Glomerular visceral epithelial cell (primary cell): ENCODE measurements around the gene SLC39A5.

Experiments used
- DNase-seq: peaks from one replicate; pipeline ENCODE4 v3.0.0-alpha.2; 2016; ENCODE audit errors: extremely low spot score

The SLC39A5 gene

DNA sequence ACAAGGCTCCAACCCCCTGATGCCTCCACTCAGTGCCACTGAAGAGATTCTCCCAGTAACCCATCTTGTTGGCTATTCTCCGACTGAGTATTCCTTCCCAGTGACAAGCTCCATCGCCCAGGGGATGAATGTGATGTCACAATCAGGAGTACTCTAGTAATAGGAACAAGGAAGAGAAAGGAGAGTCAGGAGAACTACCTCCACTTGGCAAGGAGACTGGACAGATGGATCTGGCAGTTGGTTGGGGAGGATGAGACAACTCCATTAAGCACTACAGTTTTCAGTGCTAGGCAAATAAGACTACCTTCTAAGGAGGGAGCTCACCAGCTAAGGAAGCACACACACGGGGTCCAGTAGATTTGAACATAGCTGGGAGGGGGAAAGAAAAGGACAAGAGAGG lies 13.4 kb upstream of the SLC39A5 start:
- no peak for DNase-seq

DNA sequence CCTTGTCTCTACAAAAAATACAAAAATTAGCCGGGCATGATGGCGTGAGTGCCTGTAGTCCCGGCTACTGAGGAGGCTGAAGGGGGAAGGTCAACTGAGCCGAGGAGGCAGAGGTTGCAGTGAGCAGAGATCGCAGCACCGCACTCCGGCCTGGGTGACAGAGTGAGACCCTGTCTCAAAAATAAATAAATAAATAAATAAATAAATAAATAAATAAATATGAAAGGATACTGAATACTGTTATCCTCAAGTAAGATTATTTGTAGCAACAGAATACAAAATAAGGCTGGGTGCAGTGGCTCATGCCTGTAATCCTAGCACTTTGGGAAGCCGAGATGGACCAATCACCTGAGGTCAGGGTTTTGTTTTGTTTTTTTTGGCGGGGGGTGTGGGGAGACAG lies 10.0 kb upstream of the SLC39A5 start:
- no peak for DNase-seq

DNA sequence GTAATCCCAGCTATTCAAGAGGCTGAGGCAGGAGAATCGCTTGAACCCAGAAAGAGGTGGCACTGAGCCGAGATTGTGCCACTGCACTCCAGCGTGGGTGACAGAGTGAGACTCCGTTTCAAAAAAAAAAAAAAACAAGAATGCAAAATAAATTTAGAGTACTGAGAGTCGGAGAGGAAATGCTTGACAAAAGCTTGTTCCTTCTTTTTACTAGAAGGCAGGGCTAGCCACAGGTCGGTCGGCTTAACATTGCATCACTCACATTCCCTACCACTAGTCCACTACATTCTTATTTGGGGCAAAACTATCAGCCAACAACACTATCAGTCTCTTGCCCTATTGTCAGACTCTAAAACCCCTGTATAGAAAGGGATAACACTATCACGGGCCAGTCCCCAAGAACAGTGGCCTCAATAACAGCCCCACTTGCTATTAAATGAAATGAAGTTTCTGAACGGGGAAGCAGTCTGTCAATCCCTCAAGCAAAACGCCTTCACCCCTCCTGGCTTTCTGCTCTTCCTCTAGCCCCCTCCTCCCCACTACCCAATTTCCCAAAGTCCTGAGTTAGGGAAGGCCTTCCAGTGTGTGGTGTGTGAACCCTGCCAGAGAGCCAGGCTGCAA lies 9.1 kb upstream of the SLC39A5 start:
- DNase-seq, result peak; percentile 35

DNA sequence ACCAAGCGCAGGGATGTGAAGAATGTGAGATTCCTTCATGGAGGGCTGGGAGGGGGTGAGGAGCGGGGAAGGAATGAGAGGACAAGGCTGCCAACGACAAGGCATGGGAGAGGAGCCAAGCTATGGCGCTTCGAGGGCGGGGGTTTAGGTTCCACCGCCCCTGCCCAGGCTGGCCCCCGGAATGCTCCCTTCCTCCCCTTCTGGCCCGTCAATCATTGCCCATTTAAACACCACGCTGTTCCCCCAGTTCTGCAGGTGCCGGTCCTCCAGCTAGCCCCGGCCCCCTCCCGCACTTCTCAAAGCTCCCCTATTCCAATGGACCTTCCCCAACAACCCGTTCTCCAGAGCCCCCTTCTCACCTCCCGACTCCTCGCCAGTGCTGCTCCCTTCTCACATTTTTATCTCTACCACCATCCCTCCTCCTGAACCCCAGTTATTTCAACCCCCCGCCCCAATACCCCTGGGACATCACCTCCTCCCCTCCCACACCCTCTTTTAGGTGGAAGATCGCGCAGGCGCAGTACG lies 8.6 kb upstream of the SLC39A5 start:
- DNase-seq, result peak; percentile 55

DNA sequence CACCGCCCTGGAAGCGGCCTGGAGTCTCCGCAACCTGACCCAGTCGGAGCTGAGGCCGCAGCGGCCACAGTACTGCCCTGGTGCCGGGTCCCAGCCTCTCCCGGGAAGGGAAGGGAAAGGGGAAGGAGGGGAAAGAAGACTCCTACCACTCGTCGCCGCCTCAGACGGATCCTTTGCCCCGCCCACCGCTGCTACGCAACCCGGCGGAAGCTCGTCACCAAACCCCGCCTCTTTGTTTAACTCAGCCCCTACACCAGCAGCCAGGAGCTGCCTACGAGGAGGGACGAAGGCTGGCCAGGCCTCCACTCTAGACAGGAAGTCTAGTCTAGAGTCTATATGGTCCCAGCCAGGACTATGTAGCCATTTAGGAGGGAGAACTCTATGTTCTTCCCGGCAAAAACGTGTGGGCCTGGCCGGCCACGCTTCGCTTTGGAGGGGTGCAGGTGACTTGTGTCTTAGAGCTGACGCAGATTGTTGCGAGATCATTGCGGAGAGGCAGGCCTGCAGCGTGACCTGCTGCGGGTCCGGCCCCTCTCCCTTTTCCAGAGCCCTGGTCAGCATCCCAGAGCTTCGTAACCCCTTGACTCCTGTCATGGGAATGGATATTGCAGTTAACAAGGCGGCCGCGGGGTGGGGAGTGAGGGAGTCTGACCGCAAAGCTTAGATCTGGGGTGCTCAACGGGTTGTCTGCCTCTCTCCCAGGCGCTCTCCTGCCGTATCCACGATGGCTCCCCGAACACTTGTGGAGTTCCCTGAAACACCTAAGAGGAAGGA lies 7.9 kb upstream of the SLC39A5 start, which contains the start of gene RNF41:
RNF41 (minus strand) TSS at position 166 of the 774 bp plus-strand sequence. CDS start 7,875 bp downstream, outside the sequence.
- peak; percentile 98 for DNase-seq

DNA sequence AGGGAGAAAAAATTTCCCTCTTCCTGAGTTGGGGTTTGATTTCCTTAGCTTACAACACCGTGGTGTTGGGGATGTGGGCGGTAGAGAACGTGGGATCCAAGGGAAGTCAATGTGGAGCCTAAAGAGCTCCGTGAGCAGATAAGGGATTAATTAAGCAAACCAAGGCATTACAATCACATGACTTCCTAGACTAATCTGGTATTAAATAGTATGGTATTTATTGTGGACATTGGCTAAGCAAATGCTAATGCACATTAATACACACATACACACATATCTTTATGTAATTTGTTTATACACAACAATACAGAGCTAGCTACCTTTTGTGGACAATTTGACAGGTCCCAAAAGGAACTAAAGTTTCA lies 7.3 kb upstream of the SLC39A5 start:
- DNase-seq, result no peak

DNA sequence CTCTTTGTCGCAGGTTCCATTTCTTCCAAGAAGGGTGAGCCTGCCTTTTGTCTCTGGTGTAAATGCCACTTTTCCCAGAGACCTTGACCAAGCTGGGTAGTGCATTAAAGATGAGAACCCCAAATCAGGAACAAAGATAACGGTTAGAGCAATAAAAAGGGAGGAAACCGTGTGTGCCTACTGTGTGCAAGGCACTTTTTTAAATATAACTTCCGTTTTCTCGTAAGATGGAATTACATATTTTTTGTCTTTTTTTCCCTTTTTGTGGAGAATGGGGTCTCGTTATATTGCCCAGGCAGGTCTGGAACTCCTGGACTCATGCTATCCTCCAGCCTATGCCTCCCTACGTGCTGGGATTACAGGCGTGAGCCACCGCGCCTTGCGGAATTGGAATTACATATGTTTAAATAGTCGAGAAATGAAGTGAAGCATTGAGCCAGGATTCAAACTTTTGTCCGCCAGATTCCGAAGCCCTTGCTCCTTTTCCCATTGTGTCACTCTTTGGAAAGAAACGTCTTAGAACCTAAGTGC lies 6.2 kb upstream of the SLC39A5 start:
- DNase-seq, result no peak

DNA sequence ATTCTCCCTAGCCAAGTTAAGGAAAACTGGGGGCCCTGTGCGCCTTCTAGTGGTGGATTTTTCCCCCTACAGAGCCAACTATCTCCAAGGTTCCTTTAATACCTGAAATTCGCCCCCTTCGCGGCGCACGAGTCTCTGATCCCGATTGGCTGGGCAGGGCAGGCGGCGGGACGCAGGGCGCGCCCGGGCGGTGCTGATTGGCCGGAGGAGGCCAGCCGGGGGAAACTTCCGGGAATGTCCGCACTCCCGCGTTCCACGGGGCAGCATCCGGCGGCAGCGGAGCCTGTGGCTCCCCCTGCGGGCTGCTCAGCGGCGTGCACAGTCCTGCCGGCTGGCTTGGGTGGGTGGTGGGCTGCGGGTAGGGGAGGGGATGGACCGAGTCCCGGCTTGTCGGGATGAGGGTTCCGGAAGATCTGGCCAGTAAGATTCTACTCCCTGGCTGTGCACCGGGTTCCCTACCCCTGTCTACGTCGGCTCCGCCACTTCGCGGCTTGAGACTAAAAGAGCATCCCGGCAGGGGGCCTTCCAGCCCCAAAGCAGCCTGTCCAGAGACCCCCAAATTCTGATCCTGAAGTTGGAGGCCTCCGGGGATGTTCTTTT lies 5.6 kb upstream of the SLC39A5 start, which contains the start of gene NABP2:
NABP2 (plus strand) TSS at position 241 of the 600 bp plus-strand sequence. CDS start 515 bp downstream, outside the sequence.
- DNase-seq, result peak; percentile 97

DNA sequence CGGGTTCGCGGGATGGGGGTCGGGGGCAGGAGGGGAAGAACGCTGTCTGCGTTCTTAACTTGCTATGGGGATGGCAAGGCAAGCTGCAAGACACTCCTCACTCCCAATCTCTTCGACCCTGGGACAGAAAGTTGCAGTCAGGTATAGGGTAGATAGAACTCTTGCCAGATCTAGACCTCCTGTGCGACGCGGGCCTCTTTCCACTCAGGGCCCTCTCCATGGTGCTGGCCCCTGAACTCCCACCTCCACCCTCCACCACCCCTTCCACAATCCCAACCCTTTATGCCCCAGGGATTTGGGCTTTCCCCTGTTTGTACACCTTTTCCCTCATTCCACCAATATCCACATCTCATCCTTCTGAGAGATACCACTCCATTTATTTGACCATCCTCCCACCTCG lies 4.9 kb upstream of the SLC39A5 start:
- no peak for DNase-seq

DNA sequence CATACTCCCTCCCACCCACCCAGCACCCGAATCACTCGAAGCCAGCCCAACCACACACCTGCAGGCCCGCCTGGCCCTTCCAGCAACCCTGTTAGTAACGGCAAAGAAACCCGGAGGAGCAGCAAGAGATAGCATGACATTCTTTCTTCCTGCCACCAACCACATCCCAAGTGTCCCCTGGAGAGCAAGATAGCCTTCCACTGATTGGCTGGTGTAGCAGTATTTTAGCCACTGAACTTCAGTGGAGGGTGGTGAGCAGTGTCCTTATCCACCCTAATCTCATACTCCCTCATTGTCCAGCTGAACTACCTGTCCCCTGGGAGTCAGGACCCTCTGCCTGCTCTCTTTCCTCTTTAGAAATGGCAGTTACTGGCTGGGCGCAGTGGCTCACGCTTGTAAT lies 769 bp upstream of the SLC39A5 start:
- no peak for DNase-seq

DNA sequence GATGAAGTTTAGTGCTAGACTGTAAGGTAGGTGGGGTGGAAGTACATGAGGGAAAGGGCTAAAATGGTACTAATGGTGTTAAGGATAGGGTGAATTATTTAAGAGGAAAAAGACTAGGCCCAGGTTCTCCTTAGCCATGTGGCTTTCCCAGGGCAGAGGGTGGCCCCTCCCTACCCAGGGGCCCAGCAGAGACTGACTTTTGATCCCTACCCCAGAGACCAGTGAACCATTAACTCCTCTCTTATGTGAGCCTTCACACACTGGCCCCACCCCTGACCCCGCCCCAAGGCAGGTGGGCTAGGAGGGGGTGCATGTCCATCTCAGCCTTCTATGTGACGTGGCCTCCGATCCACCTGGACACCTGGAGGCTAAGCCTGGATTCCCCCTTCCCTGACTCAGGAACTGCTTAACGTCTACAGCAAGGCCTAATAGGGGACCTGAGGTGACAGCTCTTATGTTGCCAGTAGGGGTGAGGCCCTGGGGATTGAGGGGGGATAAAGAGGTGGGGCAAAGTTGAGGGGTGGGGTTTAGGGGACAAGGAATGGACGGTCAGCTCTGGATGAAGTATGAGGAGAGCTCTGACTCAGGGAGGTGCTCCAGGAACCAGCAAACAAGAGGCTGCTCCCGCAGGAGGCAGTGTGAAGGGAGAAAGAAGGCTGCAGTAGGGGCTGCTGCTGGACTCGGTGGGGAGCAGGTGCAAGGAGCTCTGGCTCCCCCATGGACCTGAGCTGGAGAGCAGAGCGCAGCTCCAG lies 757 bp downstream of the SLC39A5 start:
- no peak for DNase-seq

DNA sequence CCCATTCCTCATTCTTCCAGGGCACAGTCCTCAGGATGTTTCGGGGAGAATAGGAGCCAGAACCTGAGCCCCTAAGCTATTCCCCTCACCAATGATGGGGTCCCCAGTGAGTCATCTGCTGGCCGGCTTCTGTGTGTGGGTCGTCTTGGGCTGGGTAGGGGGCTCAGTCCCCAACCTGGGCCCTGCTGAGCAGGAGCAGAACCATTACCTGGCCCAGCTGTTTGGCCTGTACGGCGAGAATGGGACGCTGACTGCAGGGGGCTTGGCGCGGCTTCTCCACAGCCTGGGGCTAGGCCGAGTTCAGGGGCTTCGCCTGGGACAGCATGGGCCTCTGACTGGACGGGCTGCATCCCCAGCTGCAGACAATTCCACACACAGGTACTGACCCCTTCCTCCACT lies 1.3 kb downstream of the SLC39A5 start:
- DNase-seq, result no peak

DNA sequence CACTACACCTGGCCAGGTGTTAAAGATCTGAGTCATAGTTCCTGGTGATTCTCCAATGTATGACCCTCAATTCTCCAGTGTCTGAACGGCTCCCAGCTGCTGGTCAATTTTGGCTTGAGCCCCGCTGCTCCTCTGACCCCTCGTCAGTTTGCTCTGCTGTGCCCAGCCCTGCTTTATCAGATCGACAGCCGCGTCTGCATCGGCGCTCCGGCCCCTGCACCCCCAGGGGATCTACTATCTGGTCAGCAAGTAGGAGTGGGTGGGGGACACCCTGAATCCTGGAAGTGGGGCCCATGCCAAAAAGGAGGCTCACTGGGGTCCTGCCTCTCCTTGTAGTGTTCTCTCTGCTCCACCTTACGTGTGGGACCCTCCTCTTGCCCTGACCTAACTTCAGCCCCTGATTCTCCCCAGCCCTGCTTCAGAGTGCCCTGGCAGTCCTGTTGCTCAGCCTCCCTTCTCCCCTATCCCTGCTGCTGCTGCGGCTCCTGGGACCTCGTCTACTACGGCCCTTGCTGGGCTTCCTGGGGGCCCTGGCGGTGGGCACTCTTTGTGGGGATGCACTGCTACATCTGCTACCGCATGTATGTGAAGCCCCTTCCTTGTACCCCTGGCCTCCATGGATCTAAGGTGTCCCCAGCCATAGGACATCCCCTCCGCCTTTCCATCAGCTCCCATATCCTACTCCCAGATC lies 5.0 kb downstream of the SLC39A5 start:
- no peak for DNase-seq

DNA sequence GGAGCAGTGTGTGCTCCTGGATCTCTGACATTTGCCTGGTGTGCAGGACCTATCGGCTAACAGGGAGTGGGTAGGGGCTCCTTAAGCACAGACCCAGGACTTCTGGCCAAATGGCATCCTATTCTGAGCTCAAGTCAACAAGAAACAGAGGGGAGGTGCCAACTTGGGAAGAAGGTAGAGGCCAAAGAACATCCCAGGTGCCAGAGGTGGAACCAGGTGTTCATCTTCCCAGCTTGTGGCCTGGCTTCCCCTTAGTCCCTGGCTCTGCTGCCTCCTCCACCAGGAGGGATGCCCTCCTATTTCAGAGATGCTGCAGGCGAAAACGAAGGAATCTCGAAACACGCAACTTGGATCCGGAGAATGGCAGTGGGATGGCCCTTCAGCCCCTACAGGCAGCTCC lies 6.2 kb downstream of the SLC39A5 start:
- DNase-seq, result no peak

DNA sequence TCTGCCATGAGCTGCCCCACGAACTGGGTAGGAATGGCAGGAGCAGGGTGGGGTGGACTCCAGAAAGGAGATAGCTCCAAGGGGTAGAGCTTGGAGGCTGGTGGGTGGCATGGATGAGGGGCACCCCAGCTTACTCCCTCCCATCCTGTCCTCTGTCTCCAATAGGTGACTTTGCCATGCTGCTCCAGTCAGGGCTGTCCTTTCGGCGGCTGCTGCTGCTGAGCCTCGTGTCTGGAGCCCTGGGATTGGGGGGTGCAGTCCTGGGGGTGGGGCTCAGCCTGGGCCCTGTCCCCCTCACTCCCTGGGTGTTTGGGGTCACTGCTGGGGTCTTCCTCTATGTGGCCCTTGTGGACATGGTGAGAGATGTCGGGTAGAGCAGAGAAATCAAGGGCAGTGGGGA lies 7.1 kb downstream of the SLC39A5 start:
- DNase-seq, result no peak

DNA sequence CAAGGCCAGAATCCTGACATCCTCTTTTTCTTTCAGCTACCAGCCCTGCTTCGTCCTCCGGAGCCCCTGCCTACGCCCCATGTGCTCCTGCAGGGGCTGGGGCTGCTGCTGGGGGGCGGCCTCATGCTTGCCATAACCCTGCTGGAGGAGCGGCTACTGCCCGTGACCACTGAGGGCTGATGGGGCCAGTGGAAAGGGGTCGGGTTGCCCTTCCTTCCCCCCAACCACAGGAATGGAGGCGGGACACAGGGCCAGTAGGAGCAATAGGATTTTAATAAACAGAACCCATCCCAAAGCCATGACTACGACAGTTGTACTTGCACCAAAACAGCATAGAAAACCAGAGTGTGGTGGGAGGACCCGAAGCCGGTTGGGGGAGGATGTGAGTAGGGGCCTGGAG lies 7.7 kb downstream of the SLC39A5 start:
- DNase-seq, result no peak

DNA sequence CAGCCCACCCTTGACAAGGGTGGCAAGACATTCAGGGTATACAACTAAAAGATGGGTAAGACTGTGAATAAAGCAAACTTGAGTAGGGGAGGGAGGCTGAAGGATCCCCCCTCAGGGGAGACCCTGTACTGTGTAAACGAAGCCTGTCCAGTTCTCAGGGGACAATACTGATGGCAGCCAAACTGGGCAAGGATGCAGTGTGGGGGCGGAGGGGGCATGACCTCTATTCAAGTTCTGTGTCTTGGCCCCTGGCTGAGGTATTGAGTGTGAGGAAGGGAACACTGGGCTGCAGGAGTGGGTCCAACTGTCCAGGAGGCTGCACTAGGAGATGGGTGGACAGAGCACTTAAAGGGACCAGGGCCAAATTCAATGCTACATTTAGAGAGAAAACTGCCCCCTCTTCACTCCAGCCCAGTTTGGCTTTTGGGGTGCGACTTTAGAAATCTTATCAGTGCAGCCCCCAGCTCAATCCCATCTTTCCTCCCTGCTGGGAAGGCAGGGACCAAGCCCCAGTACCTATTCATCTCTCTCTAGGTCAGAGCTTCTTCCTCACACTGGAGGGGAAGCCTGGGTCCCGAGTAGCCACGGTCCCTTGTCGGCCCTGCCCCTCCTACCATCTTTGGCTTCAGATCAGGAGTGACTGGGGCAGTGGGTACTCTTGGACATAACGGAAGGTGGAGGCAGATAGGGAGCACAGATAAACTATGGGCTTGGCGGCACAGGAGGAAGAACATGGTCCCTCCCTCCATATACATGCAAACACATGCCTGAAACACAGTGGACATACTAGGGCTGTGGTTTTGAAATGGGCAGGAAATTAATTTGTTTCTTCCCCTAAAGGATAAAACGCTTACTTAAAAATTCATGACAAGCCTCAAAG lies 11.8 kb downstream of the SLC39A5 start:
- DNase-seq, result no peak

DNA sequence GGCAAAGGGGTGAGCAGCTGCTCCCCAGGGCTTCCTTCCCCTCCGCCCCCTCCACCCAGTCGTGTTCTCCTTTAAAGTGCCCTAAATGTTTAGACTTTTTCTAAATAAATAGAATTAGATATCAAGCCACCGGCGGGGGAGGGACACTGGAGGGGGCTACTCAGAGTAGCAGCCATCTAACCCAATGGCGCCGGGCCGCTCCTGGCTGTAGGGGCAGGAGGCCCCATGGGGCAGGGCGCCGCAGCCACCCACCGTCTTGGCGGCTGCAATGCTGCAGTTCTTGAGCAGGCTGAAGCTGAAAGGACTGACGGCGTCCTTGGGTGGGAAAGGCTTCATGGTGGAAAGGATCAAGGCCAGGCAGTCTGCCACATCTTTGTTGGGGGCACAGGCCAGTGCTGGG lies 13.1 kb downstream of the SLC39A5 start:
- DNase-seq, result no peak

DNA sequence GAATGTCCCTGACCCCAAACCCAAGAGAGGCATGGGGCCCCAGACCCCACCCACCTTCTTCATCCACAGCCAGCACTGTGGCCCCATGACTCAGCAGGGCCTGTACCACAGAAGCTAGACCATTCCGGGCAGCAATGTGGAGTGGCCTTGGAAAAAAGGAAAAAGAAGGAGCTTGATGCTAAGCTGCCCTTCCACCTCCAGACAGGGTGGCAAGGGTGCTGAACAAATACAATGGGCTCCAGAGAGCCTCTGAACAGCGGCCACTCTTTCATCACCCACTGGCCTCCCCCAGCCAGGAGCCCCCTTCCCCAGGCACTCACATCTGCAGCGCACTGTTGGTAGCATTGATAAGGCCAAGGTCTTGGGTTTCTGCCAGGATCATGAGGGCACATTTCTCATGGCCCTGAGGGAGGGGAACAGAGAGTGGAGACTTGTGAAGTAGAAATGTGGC lies 13.9 kb downstream of the SLC39A5 start:
- DNase-seq, result no peak

DNA sequence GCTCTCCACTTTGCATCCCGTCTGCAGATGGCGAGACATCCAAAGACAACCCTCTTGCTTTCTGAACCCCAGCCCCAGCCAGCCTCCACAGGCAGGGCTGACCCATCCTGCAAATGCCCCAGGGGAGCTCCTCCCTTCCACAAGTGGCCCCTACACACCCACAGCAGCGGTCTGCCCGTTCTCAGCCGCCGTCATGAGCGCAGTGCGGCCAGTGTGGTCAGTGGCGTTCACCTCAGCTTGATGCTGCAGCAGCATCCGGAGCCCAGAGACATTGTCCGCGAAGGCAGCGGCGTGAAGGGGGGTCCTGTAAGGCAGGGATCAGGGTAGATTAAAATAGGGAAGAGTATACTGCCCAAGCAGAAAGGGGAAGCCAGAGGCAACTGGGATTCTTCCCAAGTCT lies 14.6 kb downstream of the SLC39A5 start:
- no peak for DNase-seq
